HG03280 (cell line): ENCODE results near the gene SEC14L2.

Experiments used
- ATAC-seq: cut with Tn5 transposase; IDR thresholded peaks from one replicate; pipeline ENCODE4 v1.9.1; 2021; ENCODE audit warnings: mild to moderate bottlenecking, moderate library complexity; ENCODE audit not compliant: unreplicated experiment

The SEC14L2 gene

GRCh38 chr22:30424534-30425326 lies 27.9 kb downstream of the SEC14L2 start:
- ATAC-seq: no peak

- ATAC-seq: no peak
Measured at GRCh38 chr22:30425327-30425615, 28.5 kb downstream of the SEC14L2 start.

- ATAC-seq: no peak
Measured at GRCh38 chr22:30425616-30426387, 29.0 kb downstream of the SEC14L2 start, which contains the start of gene MTFP1. Gene MTFP1 (plus strand): TSS chr22:30425768. CDS start chr22:30425880, 112 bp downstream.

- no peak for ATAC-seq
Measured at GRCh38 chr22:30426388-30427353, 29.9 kb downstream of the SEC14L2 start.

- no peak for ATAC-seq
Measured at GRCh38 chr22:30427871-30428270, 31.1 kb downstream of the SEC14L2 start.

- no peak for ATAC-seq
Measured at GRCh38 chr22:30429887-30430286, 33.1 kb downstream of the SEC14L2 start.

- ATAC-seq: no peak
Measured at GRCh38 chr22:30430933-30431332, 34.1 kb downstream of the SEC14L2 start.

GRCh38 chr22:30432096-30432495 lies 35.3 kb downstream of the SEC14L2 start:
- ATAC-seq: no peak

GRCh38 chr22:30432520-30432919 lies 35.7 kb downstream of the SEC14L2 start:
- ATAC-seq: no peak

- no peak for ATAC-seq
Measured at GRCh38 chr22:30433227-30433626, 36.4 kb downstream of the SEC14L2 start.

GRCh38 chr22:30433773-30434172 lies 37.0 kb downstream of the SEC14L2 start:
- no peak for ATAC-seq

- ATAC-seq: no peak
Measured at GRCh38 chr22:30434843-30435242, 38.0 kb downstream of the SEC14L2 start.

- ATAC-seq: no peak
Measured at GRCh38 chr22:30435674-30436126, 38.9 kb downstream of the SEC14L2 start.

GRCh38 chr22:30436196-30436595 lies 39.4 kb downstream of the SEC14L2 start:
- no peak for ATAC-seq

- ATAC-seq: no peak
Measured at GRCh38 chr22:30438559-30438958, 41.7 kb downstream of the SEC14L2 start.

GRCh38 chr22:30439226-30439625 lies 42.4 kb downstream of the SEC14L2 start:
- no peak for ATAC-seq

- ATAC-seq: no peak
Measured at GRCh38 chr22:30439836-30440235, 43.0 kb downstream of the SEC14L2 start.

- ATAC-seq: no peak
Measured at GRCh38 chr22:30441088-30441487, 44.3 kb downstream of the SEC14L2 start.

GRCh38 chr22:30444632-30445437 lies 48.0 kb downstream of the SEC14L2 start:
- ATAC-seq: no peak

- ATAC-seq: no peak
Measured at GRCh38 chr22:30445438-30446145, 48.8 kb downstream of the SEC14L2 start.
